ENCODE measurements around the gene ARRB2. TPM values are rescaled to one million over a fixed set of nuclear protein-coding genes. Genes with fewer than 3 reads are reported as not detected.

The ARRB2 gene
- total and polyA plus RNA-seq, 2 of the 8 experiments (the other 6 are each of a cell fraction or from before 2014, with no cell fraction given), result 72.4 to 101 TPM

DNA sequence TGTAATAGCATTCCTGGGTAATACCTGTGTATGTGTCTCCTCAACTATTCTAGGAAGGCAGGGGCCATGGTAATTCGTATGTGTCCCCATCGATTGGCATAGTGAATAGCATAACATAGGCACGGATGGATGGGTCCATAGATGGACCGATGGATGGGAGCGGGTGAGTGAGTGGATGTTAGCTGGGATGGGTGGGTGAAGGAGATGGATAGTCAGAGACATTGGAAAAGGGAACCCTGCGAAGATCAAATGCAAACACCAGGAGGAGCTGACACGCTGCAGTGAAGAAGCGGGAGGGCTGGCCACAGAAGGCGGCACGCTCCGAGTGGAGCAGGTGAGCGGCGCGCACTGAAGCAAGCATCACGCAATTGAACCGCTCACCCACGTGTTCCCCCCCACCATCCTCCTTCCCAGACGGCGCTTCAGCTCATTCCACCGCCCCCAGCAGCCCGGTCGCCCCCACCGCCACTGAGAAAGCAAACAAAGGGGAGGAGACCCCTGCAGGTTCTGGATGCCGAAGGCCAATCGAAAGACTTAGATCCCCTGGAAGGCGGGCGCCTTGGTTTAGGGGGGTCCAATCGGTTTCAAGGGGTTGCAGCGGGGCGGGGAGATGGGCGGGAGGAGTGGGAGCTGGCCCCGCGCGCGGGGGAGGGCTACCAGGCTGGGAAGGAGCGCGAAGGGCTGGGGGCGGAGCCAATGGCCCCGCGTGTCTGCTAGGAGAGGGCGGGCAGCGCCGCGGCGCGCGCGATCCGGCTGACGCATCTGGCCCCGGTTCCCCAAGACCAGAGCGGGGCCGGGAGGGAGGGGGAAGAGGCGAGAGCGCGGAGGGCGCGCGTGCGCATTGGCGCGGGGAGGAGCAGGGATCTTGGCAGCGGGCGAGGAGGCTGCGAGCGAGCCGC, at the start of gene ARRB2 (continued):
- no peak for TF ChIP-seq CHD7 (IDR thresholded peaks at IDR 0.05; ENCODE audit: insufficient replicate concordance, low read length)
- peak; percentile 50; the same call in 1 of the 2 replicates for TF ChIP-seq POLR2AphosphoS5 (IDR thresholded peaks at IDR 0.05; ENCODE audit: low read depth, low read length)
- TF ChIP-seq E2F6 (IDR thresholded peaks at IDR 0.05), result peak; percentile 64
- TF ChIP-seq SP4 (IDR thresholded peaks at IDR 0.05; ENCODE audit: low read length), result no peak
- TF ChIP-seq SP2 (IDR thresholded peaks at IDR 0.05; ENCODE audit: low read length), result peak; percentile 10; the same call in 1 of the 2 replicates
- peak; percentile 10; the same call in 1 of the 2 replicates for TF ChIP-seq CREB1 (IDR thresholded peaks at IDR 0.05)
- TF ChIP-seq POLR2A (IDR thresholded peaks at IDR 0.05; ENCODE audit: control extremely low read depth in 1 of 2, low read depth in 2 of 2, low read length in 2 of 2), result peak in 1 of 2 experiments; percentile 48; a peak in 1 of 3 replicates
- no peak for TF ChIP-seq ATF3 (IDR thresholded peaks at IDR 0.05; ENCODE audit: insufficient read depth, low read depth, low read length)
- TF ChIP-seq TEAD4 (IDR thresholded peaks at IDR 0.05; ENCODE audit: low read depth, low read length), result 0 out of 2 replicates have a peak, but pooled peaks have one; percentile 16

Data from H1 (cell line).